Transverse colon (tissue), 4 donors: ENCODE measurements around the gene ZFAND4.

Experiments used
- POLR2A ChIP-seq: fragments of 450-650 bp; IDR thresholded peaks from one replicate; pipeline ENCODE4 v1.6.1; 2016; ENCODE audit warnings: antibody characterized with exemption, mild to moderate bottlenecking, moderate library complexity
- POLR2AphosphoS5 ChIP-seq, 3 donors: sonication (generic); formaldehyde crosslinking; IDR thresholded peaks; one replicate each; pipeline ENCODE4 v1.6.1; 2016; ENCODE audit warnings: antibody characterized with exemption in 3 of 3
- TF ChIP-seq, protein P1 (sequence below), 5 experiments: fragments of 200-600 bp in 3 of 5; fragments of 450-650 bp in 2 of 5; sonication (generic) in 3 of 5; IDR thresholded peaks; 1 replicate in 2 of 5; 2 replicates in 3 of 5; pipeline ENCODE4 v1.5.1; 2016 to 2017; ENCODE audit warnings: antibody characterized with exemption in 5 of 5, inconsistent platforms in 3 of 5, mild to moderate bottlenecking in 2 of 5, moderate library complexity in 1 of 5

DNA sequence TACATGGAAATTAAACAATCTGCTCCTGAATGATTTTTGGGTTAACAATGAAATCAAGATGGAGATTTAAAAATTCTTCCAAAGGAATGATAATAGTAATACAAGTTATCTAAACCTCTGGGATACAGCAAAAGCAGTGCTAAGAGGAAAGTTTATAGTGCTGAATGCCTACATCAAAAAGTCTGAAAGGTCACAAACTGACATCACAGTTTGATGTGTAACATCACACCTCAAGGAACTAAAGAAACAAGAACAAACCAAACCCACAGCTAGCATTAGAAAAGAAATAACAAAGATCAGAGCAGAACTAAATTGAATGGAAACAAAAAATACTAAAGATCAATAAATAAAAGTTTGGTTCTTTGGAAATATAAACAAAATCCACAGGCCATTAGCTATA, 17.4 kb downstream of the ZFAND4 start:
- TF ChIP-seq, protein P1, sequence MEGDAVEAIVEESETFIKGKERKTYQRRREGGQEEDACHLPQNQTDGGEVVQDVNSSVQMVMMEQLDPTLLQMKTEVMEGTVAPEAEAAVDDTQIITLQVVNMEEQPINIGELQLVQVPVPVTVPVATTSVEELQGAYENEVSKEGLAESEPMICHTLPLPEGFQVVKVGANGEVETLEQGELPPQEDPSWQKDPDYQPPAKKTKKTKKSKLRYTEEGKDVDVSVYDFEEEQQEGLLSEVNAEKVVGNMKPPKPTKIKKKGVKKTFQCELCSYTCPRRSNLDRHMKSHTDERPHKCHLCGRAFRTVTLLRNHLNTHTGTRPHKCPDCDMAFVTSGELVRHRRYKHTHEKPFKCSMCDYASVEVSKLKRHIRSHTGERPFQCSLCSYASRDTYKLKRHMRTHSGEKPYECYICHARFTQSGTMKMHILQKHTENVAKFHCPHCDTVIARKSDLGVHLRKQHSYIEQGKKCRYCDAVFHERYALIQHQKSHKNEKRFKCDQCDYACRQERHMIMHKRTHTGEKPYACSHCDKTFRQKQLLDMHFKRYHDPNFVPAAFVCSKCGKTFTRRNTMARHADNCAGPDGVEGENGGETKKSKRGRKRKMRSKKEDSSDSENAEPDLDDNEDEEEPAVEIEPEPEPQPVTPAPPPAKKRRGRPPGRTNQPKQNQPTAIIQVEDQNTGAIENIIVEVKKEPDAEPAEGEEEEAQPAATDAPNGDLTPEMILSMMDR (IDR thresholded peaks at IDR 0.05): no peak
- TF ChIP-seq POLR2A (no peak), POLR2AphosphoS5 (IDR thresholded peaks at IDR 0.05) (no peak)
